HepG2 (cell line): ENCODE results near the gene AGT. TPM values are rescaled to one million over a fixed set of nuclear protein-coding genes. Genes with fewer than 3 reads are reported as not detected.

Source experiments
- ZSCAN21 ChIP-seq: sonication (generic); formaldehyde crosslinking; IDR thresholded peaks from 2 replicates; pipeline ENCODE4 v1.8.0; 2022; ENCODE audit warnings: mild to moderate bottlenecking, missing genetic modification reagents, moderate library complexity, borderline replicate concordance
- polyA plus RNA-seq, 8 experiments: library from polyadenylated mRNA; depleted of rRNA in 3 of 8; stranded (reverse) in 7 of 8; unstranded in 1 of 8; fragments of >200 nt; fragmentation: Illumina TruSeq in 4 of 8; extraction: Trizol in 4 of 8; gene quantifications; 2 replicates each; pipeline versions ENCODE4 v1.2.1 to v1.2.3, GENCODE V29; 2011 to 2016; ENCODE audit warnings: low read depth in 4 of 8, missing spikeins in 1 of 8, mixed read lengths in 1 of 8; ENCODE audit not compliant: insufficient read depth in 1 of 8
- total RNA-seq, 5 experiments: library from RNA; depleted of rRNA; stranded (reverse); fragments of >200 nt; fragmentation: Illumina TruSeq; extraction: Trizol; gene quantifications; 2 replicates each; pipeline ENCODE4 v1.2.3, GENCODE V29; 2016; ENCODE audit warnings: low read depth in 1 of 5
- TF ChIP-seq, protein P1 (sequence below): sonication (generic); formaldehyde crosslinking; IDR thresholded peaks from 2 replicates; pipeline ENCODE4 v1.5.0; 2020; ENCODE audit warnings: mild to moderate bottlenecking, missing genetic modification reagents, borderline replicate concordance
- TF ChIP-seq, protein P2 (sequence below): sonication (generic); formaldehyde crosslinking; IDR thresholded peaks from 2 replicates; pipeline ENCODE4 v1.4.0; 2020; ENCODE audit warnings: mild to moderate bottlenecking, missing genetic modification reagents
- TF ChIP-seq, protein P3 (sequence below): sonication (generic); formaldehyde crosslinking; conservative IDR thresholded peaks from 2 replicates; pipeline ENCODE4 v1.4.0; 2020; ENCODE audit warnings: mild to moderate bottlenecking, missing genetic modification reagents, moderate library complexity
- TF ChIP-seq, protein P4 (sequence below): sonication (generic); formaldehyde crosslinking; IDR thresholded peaks from 2 replicates; pipeline ENCODE4 v1.4.0; 2020; ENCODE audit warnings: missing genetic modification reagents, borderline replicate concordance
- TF ChIP-seq, protein P5 (sequence below): sonication (generic); formaldehyde crosslinking; IDR thresholded peaks from 2 replicates; pipeline ENCODE4 v1.4.0; 2020; ENCODE audit warnings: low read depth, mild to moderate bottlenecking, missing genetic modification reagents

Gene AGT
- total and polyA plus RNA-seq, 2 of the 13 experiments (the other 11 are each of a cell fraction or from before 2014, with no cell fraction given), result 892 to 2,071 TPM

DNA sequence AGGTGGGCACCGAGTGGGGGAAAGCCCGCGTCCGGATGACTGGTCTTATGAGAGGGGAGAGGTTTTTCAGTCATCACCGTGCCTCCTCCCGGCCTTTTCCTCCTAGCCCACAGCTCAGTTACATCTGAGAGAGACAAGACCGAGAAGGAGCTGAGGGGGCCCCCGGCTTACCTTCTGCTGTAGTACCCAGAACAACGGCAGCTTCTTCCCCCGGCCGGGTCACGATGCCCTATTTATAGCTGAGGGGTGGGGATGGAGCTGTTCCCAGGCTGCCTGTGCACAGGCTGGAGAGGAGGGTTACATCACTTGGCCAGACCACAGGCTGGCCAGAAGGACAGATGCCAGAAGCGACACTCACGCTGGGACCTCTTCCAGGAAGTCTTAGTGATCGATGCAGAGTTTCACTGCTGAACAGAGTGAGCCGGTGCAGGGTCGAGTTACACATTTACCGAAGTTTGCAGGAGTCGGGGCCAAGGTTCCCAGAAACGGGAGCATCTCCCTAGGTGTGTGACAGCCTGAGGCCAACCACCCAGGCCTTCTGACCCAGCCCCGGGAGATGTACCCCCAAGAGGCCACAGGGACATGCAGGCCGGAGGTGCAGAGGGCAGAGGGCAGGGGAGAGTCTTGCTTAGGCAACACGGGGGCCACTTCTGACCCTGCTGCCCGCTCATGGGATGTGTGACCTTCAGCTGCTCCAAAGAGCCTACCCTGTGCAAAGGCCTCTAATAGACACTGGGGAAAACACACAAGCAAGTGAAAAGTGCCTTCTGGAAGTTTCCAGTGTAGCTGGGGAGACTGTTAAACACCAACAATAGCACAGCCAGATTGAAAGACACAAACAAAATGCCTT, at the start of gene AGT (continued):
- TF ChIP-seq, protein P1, sequence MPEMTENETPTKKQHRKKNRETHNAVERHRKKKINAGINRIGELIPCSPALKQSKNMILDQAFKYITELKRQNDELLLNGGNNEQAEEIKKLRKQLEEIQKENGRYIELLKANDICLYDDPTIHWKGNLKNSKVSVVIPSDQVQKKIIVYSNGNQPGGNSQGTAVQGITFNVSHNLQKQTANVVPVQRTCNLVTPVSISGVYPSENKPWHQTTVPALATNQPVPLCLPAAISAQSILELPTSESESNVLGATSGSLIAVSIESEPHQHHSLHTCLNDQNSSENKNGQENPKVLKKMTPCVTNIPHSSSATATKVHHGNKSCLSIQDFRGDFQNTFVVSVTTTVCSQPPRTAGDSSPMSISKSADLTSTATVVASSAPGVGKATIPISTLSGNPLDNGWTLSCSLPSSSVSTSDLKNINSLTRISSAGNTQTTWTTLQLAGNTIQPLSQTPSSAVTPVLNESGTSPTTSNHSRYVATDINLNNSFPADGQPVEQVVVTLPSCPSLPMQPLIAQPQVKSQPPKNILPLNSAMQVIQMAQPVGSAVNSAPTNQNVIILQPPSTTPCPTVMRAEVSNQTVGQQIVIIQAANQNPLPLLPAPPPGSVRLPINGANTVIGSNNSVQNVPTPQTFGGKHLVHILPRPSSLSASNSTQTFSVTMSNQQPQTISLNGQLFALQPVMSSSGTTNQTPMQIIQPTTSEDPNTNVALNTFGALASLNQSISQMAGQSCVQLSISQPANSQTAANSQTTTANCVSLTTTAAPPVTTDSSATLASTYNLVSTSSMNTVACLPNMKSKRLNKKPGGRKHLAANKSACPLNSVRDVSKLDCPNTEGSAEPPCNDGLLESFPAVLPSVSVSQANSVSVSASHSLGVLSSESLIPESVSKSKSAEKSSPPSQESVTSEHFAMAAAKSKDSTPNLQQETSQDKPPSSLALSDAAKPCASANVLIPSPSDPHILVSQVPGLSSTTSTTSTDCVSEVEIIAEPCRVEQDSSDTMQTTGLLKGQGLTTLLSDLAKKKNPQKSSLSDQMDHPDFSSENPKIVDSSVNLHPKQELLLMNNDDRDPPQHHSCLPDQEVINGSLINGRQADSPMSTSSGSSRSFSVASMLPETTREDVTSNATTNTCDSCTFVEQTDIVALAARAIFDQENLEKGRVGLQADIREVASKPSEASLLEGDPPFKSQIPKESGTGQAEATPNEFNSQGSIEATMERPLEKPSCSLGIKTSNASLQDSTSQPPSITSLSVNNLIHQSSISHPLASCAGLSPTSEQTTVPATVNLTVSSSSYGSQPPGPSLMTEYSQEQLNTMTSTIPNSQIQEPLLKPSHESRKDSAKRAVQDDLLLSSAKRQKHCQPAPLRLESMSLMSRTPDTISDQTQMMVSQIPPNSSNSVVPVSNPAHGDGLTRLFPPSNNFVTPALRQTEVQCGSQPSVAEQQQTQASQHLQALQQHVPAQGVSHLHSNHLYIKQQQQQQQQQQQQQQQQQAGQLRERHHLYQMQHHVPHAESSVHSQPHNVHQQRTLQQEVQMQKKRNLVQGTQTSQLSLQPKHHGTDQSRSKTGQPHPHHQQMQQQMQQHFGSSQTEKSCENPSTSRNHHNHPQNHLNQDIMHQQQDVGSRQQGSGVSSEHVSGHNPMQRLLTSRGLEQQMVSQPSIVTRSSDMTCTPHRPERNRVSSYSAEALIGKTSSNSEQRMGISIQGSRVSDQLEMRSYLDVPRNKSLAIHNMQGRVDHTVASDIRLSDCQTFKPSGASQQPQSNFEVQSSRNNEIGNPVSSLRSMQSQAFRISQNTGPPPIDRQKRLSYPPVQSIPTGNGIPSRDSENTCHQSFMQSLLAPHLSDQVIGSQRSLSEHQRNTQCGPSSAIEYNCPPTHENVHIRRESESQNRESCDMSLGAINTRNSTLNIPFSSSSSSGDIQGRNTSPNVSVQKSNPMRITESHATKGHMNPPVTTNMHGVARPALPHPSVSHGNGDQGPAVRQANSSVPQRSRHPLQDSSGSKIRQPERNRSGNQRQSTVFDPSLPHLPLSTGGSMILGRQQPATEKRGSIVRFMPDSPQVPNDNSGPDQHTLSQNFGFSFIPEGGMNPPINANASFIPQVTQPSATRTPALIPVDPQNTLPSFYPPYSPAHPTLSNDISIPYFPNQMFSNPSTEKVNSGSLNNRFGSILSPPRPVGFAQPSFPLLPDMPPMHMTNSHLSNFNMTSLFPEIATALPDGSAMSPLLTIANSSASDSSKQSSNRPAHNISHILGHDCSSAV (CRISPR knock-in tag), result peak; percentile 79; the same call in 1 of the 2 replicates
- TF ChIP-seq, protein P2, sequence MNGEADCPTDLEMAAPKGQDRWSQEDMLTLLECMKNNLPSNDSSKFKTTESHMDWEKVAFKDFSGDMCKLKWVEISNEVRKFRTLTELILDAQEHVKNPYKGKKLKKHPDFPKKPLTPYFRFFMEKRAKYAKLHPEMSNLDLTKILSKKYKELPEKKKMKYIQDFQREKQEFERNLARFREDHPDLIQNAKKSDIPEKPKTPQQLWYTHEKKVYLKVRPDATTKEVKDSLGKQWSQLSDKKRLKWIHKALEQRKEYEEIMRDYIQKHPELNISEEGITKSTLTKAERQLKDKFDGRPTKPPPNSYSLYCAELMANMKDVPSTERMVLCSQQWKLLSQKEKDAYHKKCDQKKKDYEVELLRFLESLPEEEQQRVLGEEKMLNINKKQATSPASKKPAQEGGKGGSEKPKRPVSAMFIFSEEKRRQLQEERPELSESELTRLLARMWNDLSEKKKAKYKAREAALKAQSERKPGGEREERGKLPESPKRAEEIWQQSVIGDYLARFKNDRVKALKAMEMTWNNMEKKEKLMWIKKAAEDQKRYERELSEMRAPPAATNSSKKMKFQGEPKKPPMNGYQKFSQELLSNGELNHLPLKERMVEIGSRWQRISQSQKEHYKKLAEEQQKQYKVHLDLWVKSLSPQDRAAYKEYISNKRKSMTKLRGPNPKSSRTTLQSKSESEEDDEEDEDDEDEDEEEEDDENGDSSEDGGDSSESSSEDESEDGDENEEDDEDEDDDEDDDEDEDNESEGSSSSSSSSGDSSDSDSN (CRISPR knock-in tag), result peak; percentile 94
- TF ChIP-seq ZSCAN21 (CRISPR knock-in tag), result peak; percentile 99
- TF ChIP-seq, protein P3, sequence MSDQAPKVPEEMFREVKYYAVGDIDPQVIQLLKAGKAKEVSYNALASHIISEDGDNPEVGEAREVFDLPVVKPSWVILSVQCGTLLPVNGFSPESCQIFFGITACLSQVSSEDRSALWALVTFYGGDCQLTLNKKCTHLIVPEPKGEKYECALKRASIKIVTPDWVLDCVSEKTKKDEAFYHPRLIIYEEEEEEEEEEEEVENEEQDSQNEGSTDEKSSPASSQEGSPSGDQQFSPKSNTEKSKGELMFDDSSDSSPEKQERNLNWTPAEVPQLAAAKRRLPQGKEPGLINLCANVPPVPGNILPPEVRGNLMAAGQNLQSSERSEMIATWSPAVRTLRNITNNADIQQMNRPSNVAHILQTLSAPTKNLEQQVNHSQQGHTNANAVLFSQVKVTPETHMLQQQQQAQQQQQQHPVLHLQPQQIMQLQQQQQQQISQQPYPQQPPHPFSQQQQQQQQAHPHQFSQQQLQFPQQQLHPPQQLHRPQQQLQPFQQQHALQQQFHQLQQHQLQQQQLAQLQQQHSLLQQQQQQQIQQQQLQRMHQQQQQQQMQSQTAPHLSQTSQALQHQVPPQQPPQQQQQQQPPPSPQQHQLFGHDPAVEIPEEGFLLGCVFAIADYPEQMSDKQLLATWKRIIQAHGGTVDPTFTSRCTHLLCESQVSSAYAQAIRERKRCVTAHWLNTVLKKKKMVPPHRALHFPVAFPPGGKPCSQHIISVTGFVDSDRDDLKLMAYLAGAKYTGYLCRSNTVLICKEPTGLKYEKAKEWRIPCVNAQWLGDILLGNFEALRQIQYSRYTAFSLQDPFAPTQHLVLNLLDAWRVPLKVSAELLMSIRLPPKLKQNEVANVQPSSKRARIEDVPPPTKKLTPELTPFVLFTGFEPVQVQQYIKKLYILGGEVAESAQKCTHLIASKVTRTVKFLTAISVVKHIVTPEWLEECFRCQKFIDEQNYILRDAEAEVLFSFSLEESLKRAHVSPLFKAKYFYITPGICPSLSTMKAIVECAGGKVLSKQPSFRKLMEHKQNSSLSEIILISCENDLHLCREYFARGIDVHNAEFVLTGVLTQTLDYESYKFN, result peak; percentile 100
- TF ChIP-seq, protein P4, sequence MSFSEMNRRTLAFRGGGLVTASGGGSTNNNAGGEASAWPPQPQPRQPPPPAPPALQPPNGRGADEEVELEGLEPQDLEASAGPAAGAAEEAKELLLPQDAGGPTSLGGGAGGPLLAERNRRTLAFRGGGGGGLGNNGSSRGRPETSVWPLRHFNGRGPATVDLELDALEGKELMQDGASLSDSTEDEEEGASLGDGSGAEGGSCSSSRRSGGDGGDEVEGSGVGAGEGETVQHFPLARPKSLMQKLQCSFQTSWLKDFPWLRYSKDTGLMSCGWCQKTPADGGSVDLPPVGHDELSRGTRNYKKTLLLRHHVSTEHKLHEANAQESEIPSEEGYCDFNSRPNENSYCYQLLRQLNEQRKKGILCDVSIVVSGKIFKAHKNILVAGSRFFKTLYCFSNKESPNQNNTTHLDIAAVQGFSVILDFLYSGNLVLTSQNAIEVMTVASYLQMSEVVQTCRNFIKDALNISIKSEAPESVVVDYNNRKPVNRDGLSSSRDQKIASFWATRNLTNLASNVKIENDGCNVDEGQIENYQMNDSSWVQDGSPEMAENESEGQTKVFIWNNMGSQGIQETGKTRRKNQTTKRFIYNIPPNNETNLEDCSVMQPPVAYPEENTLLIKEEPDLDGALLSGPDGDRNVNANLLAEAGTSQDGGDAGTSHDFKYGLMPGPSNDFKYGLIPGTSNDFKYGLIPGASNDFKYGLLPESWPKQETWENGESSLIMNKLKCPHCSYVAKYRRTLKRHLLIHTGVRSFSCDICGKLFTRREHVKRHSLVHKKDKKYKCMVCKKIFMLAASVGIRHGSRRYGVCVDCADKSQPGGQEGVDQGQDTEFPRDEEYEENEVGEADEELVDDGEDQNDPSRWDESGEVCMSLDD (CRISPR knock-in tag), result peak; percentile 98
- TF ChIP-seq, protein P5, sequence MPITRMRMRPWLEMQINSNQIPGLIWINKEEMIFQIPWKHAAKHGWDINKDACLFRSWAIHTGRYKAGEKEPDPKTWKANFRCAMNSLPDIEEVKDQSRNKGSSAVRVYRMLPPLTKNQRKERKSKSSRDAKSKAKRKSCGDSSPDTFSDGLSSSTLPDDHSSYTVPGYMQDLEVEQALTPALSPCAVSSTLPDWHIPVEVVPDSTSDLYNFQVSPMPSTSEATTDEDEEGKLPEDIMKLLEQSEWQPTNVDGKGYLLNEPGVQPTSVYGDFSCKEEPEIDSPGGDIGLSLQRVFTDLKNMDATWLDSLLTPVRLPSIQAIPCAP (CRISPR knock-in tag), result 0 out of 2 replicates have a peak, but pooled peaks have one; percentile 40
